ENCODE results near the gene MXD3.

- no peak for TF ChIP-seq ZNF211 (tag by site-specific recombination; IDR thresholded peaks at IDR 0.05; ENCODE audit: low read depth)
- TF ChIP-seq CTCF (tag by site-specific recombination; IDR thresholded peaks at IDR 0.05): no peak
- no peak for TF ChIP-seq ZNF239 (tag by site-specific recombination; IDR thresholded peaks at IDR 0.05)
- TF ChIP-seq ZNF174 (tag by site-specific recombination; IDR thresholded peaks at IDR 0.05): no peak
- TF ChIP-seq ZNF140 (tag by site-specific recombination; IDR thresholded peaks at IDR 0.05): no peak
- no peak for TF ChIP-seq REST (tag by site-specific recombination; IDR thresholded peaks at IDR 0.05)
- no peak for TF ChIP-seq ZNF274 (IDR thresholded peaks at IDR 0.05; ENCODE audit: low read length)
- TF ChIP-seq ZNF274 (tag by site-specific recombination; IDR thresholded peaks at IDR 0.05; ENCODE audit: borderline replicate concordance): no peak
- no peak for TF ChIP-seq ZNF335 (tag by site-specific recombination; conservative IDR thresholded peaks at IDR 0.05)
- no peak for TF ChIP-seq ZNF155 (tag by site-specific recombination; IDR thresholded peaks at IDR 0.05)
- TF ChIP-seq ZNF692 (tag by site-specific recombination; IDR thresholded peaks at IDR 0.05): no peak
- TF ChIP-seq ZNF585B (tag by site-specific recombination; IDR thresholded peaks at IDR 0.05): no peak
- TF ChIP-seq ZNF138 (tag by site-specific recombination; IDR thresholded peaks at IDR 0.05; ENCODE audit: borderline replicate concordance): no peak
Measured at GRCh38 chr5:177350776-177351391, 39.2 kb upstream of the MXD3 start.
